ENCODE data around the gene ACD.
"Not testable (repeated sequence)": the region's sequence is repeated elsewhere in the genome, so short reads cannot be mapped to it uniquely, and the experiment has no call there.

The ACD gene

GRCh38 chr16:67659675-67660563 is at the start of gene ACD:
Gene ACD, minus strand, starts transcription at chr16:67660260. Its CDS starts 40 bp downstream, at chr16:67660220.
- peak within 1 kb of the TSS; percentile 94 for H3K4me3 Mint-ChIP-seq
- H3K36me3 Mint-ChIP-seq, result peaks cover 5% of the 10 kb centered on the region
- no peaks in the 10 kb centered on the region for H3K27me3 Mint-ChIP-seq
- peak within 1 kb of the TSS; percentile 93 for H3K27ac Mint-ChIP-seq
- no peaks in the 10 kb centered on the region for H3K9me3 Mint-ChIP-seq (ENCODE audit: low read depth)
- peaks cover 20% of the 10 kb centered on the region for H3K4me1 Mint-ChIP-seq (ENCODE audit: low read depth)

- no peaks in the 10 kb centered on the region for H3K27me3 Mint-ChIP-seq
- no peak overlapping the region for H3K4me3 Mint-ChIP-seq
- peaks cover 12% of the 10 kb centered on the region for H3K4me1 Mint-ChIP-seq (ENCODE audit: low read depth)
- no peak overlapping the region for H3K27ac Mint-ChIP-seq
- no peaks in the 10 kb centered on the region for H3K36me3 Mint-ChIP-seq
- H3K9me3 Mint-ChIP-seq (ENCODE audit: low read depth), result no peaks in the 10 kb centered on the region
Measured at GRCh38 chr16:67709050-67709449, 49.0 kb upstream of the ACD start.

- H3K36me3 Mint-ChIP-seq, result no peaks in the 10 kb centered on the region
- no peaks in the 10 kb centered on the region for H3K27me3 Mint-ChIP-seq
- H3K9me3 Mint-ChIP-seq (ENCODE audit: low read depth), result no peaks in the 10 kb centered on the region
- peaks cover 19% of the 10 kb centered on the region for H3K4me1 Mint-ChIP-seq (ENCODE audit: low read depth)
- no peak overlapping the region for H3K4me3 Mint-ChIP-seq
- no peak overlapping the region for H3K27ac Mint-ChIP-seq
Measured at GRCh38 chr16:67708368-67708771, 48.3 kb upstream of the ACD start.

GRCh38 chr16:67707790-67708189 is 47.7 kb upstream of the ACD start:
- H3K4me3 Mint-ChIP-seq, result no peak overlapping the region
- no peak overlapping the region for H3K27ac Mint-ChIP-seq
- no peaks in the 10 kb centered on the region for H3K9me3 Mint-ChIP-seq (ENCODE audit: low read depth)
- H3K27me3 Mint-ChIP-seq, result no peaks in the 10 kb centered on the region
- H3K4me1 Mint-ChIP-seq (ENCODE audit: low read depth), result peaks cover 23% of the 10 kb centered on the region
- H3K36me3 Mint-ChIP-seq, result no peaks in the 10 kb centered on the region

GRCh38 chr16:67707210-67707609 is 47.1 kb upstream of the ACD start:
- Mint-ChIP-seq H3K36me3 (no peaks in the 10 kb centered on the region), H3K27ac (no peak overlapping the region), H3K27me3 (no peaks in the 10 kb centered on the region), H3K4me1 (ENCODE audit: low read depth) (peaks cover 26% of the 10 kb centered on the region), H3K9me3 (ENCODE audit: low read depth) (no peaks in the 10 kb centered on the region), H3K4me3 (no peak overlapping the region)

GRCh38 chr16:67704110-67704509 is 44.0 kb upstream of the ACD start:
- no peaks in the 10 kb centered on the region for H3K27me3 Mint-ChIP-seq
- peak overlapping the region; percentile 21 for H3K4me3 Mint-ChIP-seq
- peak overlapping the region; percentile 70 for H3K27ac Mint-ChIP-seq
- H3K9me3 Mint-ChIP-seq (ENCODE audit: low read depth), result no peaks in the 10 kb centered on the region
- peaks cover 2% of the 10 kb centered on the region for H3K36me3 Mint-ChIP-seq
- H3K4me1 Mint-ChIP-seq (ENCODE audit: low read depth), result peaks cover 26% of the 10 kb centered on the region

GRCh38 chr16:67703626-67704025 is 43.6 kb upstream of the ACD start:
- Mint-ChIP-seq H3K27me3 (no peaks in the 10 kb centered on the region), H3K36me3 (peaks cover 3% of the 10 kb centered on the region), H3K4me1 (ENCODE audit: low read depth) (peaks cover 26% of the 10 kb centered on the region), H3K9me3 (ENCODE audit: low read depth) (no peaks in the 10 kb centered on the region), H3K4me3 (peak overlapping the region; percentile 21), H3K27ac (peak overlapping the region; percentile 70)

GRCh38 chr16:67702130-67702529 is 42.1 kb upstream of the ACD start:
- H3K27ac Mint-ChIP-seq, result no peak overlapping the region
- H3K27me3 Mint-ChIP-seq, result no peaks in the 10 kb centered on the region
- H3K4me3 Mint-ChIP-seq, result no peak overlapping the region
- H3K9me3 Mint-ChIP-seq (ENCODE audit: low read depth), result no peaks in the 10 kb centered on the region
- peaks cover 4% of the 10 kb centered on the region for H3K36me3 Mint-ChIP-seq
- H3K4me1 Mint-ChIP-seq (ENCODE audit: low read depth), result peaks cover 27% of the 10 kb centered on the region

GRCh38 chr16:67701420-67701819 is 41.4 kb upstream of the ACD start:
- peaks cover 27% of the 10 kb centered on the region for H3K4me1 Mint-ChIP-seq (ENCODE audit: low read depth)
- H3K27me3 Mint-ChIP-seq, result no peaks in the 10 kb centered on the region
- H3K36me3 Mint-ChIP-seq, result peaks cover 4% of the 10 kb centered on the region
- no peaks in the 10 kb centered on the region for H3K9me3 Mint-ChIP-seq (ENCODE audit: low read depth)
- no peak overlapping the region for H3K27ac Mint-ChIP-seq
- no peak overlapping the region for H3K4me3 Mint-ChIP-seq

GRCh38 chr16:67699265-67699664 is 39.2 kb upstream of the ACD start:
- Mint-ChIP-seq H3K36me3 (peaks cover 4% of the 10 kb centered on the region), H3K4me1 (ENCODE audit: low read depth) (peaks cover 22% of the 10 kb centered on the region), H3K4me3 (no peak overlapping the region), H3K27me3 (no peaks in the 10 kb centered on the region), H3K27ac (no peak overlapping the region), H3K9me3 (ENCODE audit: low read depth) (no peaks in the 10 kb centered on the region)

- Mint-ChIP-seq H3K27me3 (no peaks in the 10 kb centered on the region), H3K27ac (no peak overlapping the region), H3K4me1 (ENCODE audit: low read depth) (peaks cover 7% of the 10 kb centered on the region), H3K4me3 (no peak overlapping the region), H3K9me3 (ENCODE audit: low read depth) (no peaks in the 10 kb centered on the region), H3K36me3 (peaks cover 4% of the 10 kb centered on the region)
Measured at GRCh38 chr16:67697422-67698185, 37.5 kb upstream of the ACD start.

- H3K27me3 Mint-ChIP-seq, result no peaks in the 10 kb centered on the region
- no peak overlapping the region for H3K4me3 Mint-ChIP-seq
- H3K36me3 Mint-ChIP-seq, result peaks cover 2% of the 10 kb centered on the region
- no peak overlapping the region for H3K27ac Mint-ChIP-seq
- peaks cover 3% of the 10 kb centered on the region for H3K4me1 Mint-ChIP-seq (ENCODE audit: low read depth)
- H3K9me3 Mint-ChIP-seq (ENCODE audit: low read depth), result no peaks in the 10 kb centered on the region
Measured at GRCh38 chr16:67694611-67695010, 34.6 kb upstream of the ACD start.

GRCh38 chr16:67693517-67694285 is 33.6 kb upstream of the ACD start:
- not testable (repeated sequence) for H3K36me3 Mint-ChIP-seq; H3K4me1 Mint-ChIP-seq (ENCODE audit: low read depth); H3K27ac Mint-ChIP-seq; H3K27me3 Mint-ChIP-seq; H3K4me3 Mint-ChIP-seq; H3K9me3 Mint-ChIP-seq (ENCODE audit: low read depth)

- H3K4me1 Mint-ChIP-seq (ENCODE audit: low read depth), result peaks cover 3% of the 10 kb centered on the region
- no peaks in the 10 kb centered on the region for H3K9me3 Mint-ChIP-seq (ENCODE audit: low read depth)
- peaks cover 5% of the 10 kb centered on the region for H3K36me3 Mint-ChIP-seq
- no peak overlapping the region for H3K4me3 Mint-ChIP-seq
- no peaks in the 10 kb centered on the region for H3K27me3 Mint-ChIP-seq
- no peak overlapping the region for H3K27ac Mint-ChIP-seq
Measured at GRCh38 chr16:67685388-67686112, 25.5 kb upstream of the ACD start.

Measured in activated naive CD8-positive, alpha-beta T cell (primary cell).